Suprapubic skin (tissue), 4 donors: ENCODE data around the gene MYO15B. TPM values are rescaled to one million over a fixed set of nuclear protein-coding genes. Genes with fewer than 3 reads are reported as not detected.

ENCODE experiments used
- DNase-seq, 2 donors: peaks; one replicate each; pipeline ENCODE4 v3.0.0-alpha.2; 2019; ENCODE audit warnings: low spot score in 2 of 2
- H3K27ac ChIP-seq: fragments of 200-600 bp; sonication (generic); one replicate; pipeline ENCODE4 v1.5.1; 2019
- H3K27me3 ChIP-seq: fragments of 200-600 bp; sonication (generic); one replicate; pipeline ENCODE4 v1.5.1; 2019
- H3K36me3 ChIP-seq: fragments of 200-600 bp; sonication (generic); one replicate; pipeline ENCODE4 v1.5.1; 2019
- H3K4me1 ChIP-seq: fragments of 200-600 bp; sonication (generic); one replicate; pipeline ENCODE4 v1.5.1; 2019
- H3K4me3 ChIP-seq: fragments of 200-600 bp; sonication (generic); one replicate; pipeline ENCODE4 v1.5.1; 2019; ENCODE audit warnings: mild to moderate bottlenecking
- H3K9me3 ChIP-seq: fragments of 200-600 bp; sonication (generic); one replicate; pipeline ENCODE4 v1.5.1; 2019
- CTCF ChIP-seq, 2 donors: fragments of 200-600 bp in 1 of 2; fragments of 450-650 bp in 1 of 2; sonication (generic) in 1 of 2; IDR thresholded peaks; one replicate each; pipeline ENCODE4 v1.5.1; 2016 to 2019; ENCODE audit warnings: antibody characterized with exemption in 2 of 2, mild to moderate bottlenecking in 1 of 2, moderate library complexity in 1 of 2
- EP300 ChIP-seq: sonication (generic); formaldehyde crosslinking; IDR thresholded peaks from one replicate; pipeline ENCODE4 v1.6.1; 2017; ENCODE audit warnings: antibody characterized with exemption
- POLR2A ChIP-seq, 2 donors: fragments of 450-650 bp; IDR thresholded peaks; one replicate each; pipeline ENCODE4 v1.6.1; 2017; ENCODE audit warnings: antibody characterized with exemption in 2 of 2, mild to moderate bottlenecking in 2 of 2, moderate library complexity in 2 of 2
- POLR2AphosphoS5 ChIP-seq, 3 donors: sonication (generic); formaldehyde crosslinking; IDR thresholded peaks; one replicate each; pipeline ENCODE4 v1.6.1; 2017; ENCODE audit warnings: antibody characterized with exemption in 3 of 3
- WGBS: methylation state at CpG from one replicate; pipeline ENCODE4 v1.1.5; 2018; 5-methylcytosine and 5-hydroxymethylcytosine counted together
- total RNA-seq, 4 donors: library from RNA; depleted of rRNA; stranded (reverse); fragments of >200 nt; gene quantifications; one replicate each; pipeline ENCODE4 v1.1.0, GENCODE V29; 2016

MYO15B gene
- total RNA-seq, 4 donors from 2014 or later: 28.4 to 126 (median 76.1) TPM

GRCh38 chr17:75559958-75560533, 27.6 kb upstream of the MYO15B start:
- peaks cover 12% of the 10 kb centered on the region for H3K4me1 ChIP-seq
- no peak overlapping the region for H3K27ac ChIP-seq
- no peak overlapping the region for H3K4me3 ChIP-seq
- no peak for DNase-seq
- H3K36me3 ChIP-seq: peaks cover 26% of the 10 kb centered on the region
- no peaks in the 10 kb centered on the region for H3K27me3 ChIP-seq
- H3K9me3 ChIP-seq: no peaks in the 10 kb centered on the region
- TF ChIP-seq POLR2AphosphoS5 (IDR thresholded peaks at IDR 0.05) (no peak), CTCF (IDR thresholded peaks at IDR 0.05) (no peak), POLR2A (IDR thresholded peaks at IDR 0.05) (no peak), EP300 (no peak)
- WGBS: 86% methylated on average over 7 of the region's 9 CpGs

- 73% methylated on average over 5 of the region's 5 CpGs for WGBS
- peaks cover 30% of the 10 kb centered on the region for H3K36me3 ChIP-seq
Observed at GRCh38 chr17:75561927-75562603, 25.5 kb upstream of the MYO15B start.

GRCh38 chr17:75563063-75563758, 24.4 kb upstream of the MYO15B start:
- WGBS: 91% methylated on average over 27 of the region's 28 CpGs
- no peaks in the 10 kb centered on the region for H3K27me3 ChIP-seq
- no peak for TF ChIP-seq POLR2AphosphoS5 (IDR thresholded peaks at IDR 0.05)
- no peak for TF ChIP-seq EP300
- no peak for TF ChIP-seq POLR2A (IDR thresholded peaks at IDR 0.05)
- TF ChIP-seq CTCF (IDR thresholded peaks at IDR 0.05): no peak
- no peak overlapping the region for H3K4me3 ChIP-seq
- H3K27ac ChIP-seq: no peak overlapping the region
- H3K9me3 ChIP-seq: no peaks in the 10 kb centered on the region
- no peak for DNase-seq
- H3K36me3 ChIP-seq: peaks cover 33% of the 10 kb centered on the region
- peaks cover 8% of the 10 kb centered on the region for H3K4me1 ChIP-seq

More at GRCh38 chr17:75561927-75562603, 25.5 kb upstream of the MYO15B start:
- DNase-seq: no peak
- Histone ChIP-seq H3K9me3 (no peaks in the 10 kb centered on the region), H3K4me1 (peaks cover 10% of the 10 kb centered on the region), H3K4me3 (no peak overlapping the region), H3K27ac (no peak overlapping the region), H3K27me3 (no peaks in the 10 kb centered on the region)
- TF ChIP-seq CTCF (IDR thresholded peaks at IDR 0.05): no peak
- TF ChIP-seq POLR2A (IDR thresholded peaks at IDR 0.05): no peak

- no peaks in the 10 kb centered on the region for H3K9me3 ChIP-seq
- H3K36me3 ChIP-seq: peaks cover 41% of the 10 kb centered on the region
- H3K27me3 ChIP-seq: no peaks in the 10 kb centered on the region
- no peak overlapping the region for H3K4me3 ChIP-seq
- DNase-seq: no peak
- H3K27ac ChIP-seq: no peak overlapping the region
- WGBS: 95% methylated on average over 7 of the region's 11 CpGs
- peaks cover 8% of the 10 kb centered on the region for H3K4me1 ChIP-seq
- TF ChIP-seq POLR2A (IDR thresholded peaks at IDR 0.05) (no peak), POLR2AphosphoS5 (IDR thresholded peaks at IDR 0.05) (no peak)
Observed at GRCh38 chr17:75564195-75564594, 23.4 kb upstream of the MYO15B start.

- 55% methylated on average over 6 of the region's 7 CpGs for WGBS
- Histone ChIP-seq H3K27me3 (no peaks in the 10 kb centered on the region), H3K4me3 (no peak overlapping the region), H3K9me3 (no peaks in the 10 kb centered on the region), H3K27ac (no peak overlapping the region), H3K36me3 (peaks cover 48% of the 10 kb centered on the region), H3K4me1 (peaks cover 8% of the 10 kb centered on the region)
- TF ChIP-seq POLR2AphosphoS5 (IDR thresholded peaks at IDR 0.05) (no peak), EP300 (no peak), POLR2A (IDR thresholded peaks at IDR 0.05) (no peak), CTCF (IDR thresholded peaks at IDR 0.05) (no peak)
- DNase-seq: no peak
Observed at GRCh38 chr17:75565066-75565465, 22.5 kb upstream of the MYO15B start.
